HG02885 (cell line): ENCODE measurements around the gene ZSCAN10.
A peak's percentile ranks its signal among the peaks of the same experiment; 100 is the strongest.
"Not testable (repeated sequence)": the region's sequence is repeated elsewhere in the genome, so short reads cannot be mapped to it uniquely, and the experiment has no call there.

Source experiments
- ATAC-seq: cut with Tn5 transposase; IDR thresholded peaks from one replicate; pipeline ENCODE4 v1.9.1; 2021; ENCODE audit warnings: mild to moderate bottlenecking; ENCODE audit not compliant: unreplicated experiment, poor library complexity

Gene ZSCAN10

GRCh38 chr16:3065069-3065741 lies 33.9 kb downstream of the ZSCAN10 start, which contains the start of gene IL32:
TSS of gene IL32 (plus strand) at chr16:3065640. CDS start at chr16:3065812, 172 bp downstream.
- no peak for ATAC-seq

- ATAC-seq = no peak
Measured at GRCh38 chr16:3063625-3064386, 35.3 kb downstream of the ZSCAN10 start.

GRCh38 chr16:3062553-3062952 lies 36.5 kb downstream of the ZSCAN10 start:
- ATAC-seq = no peak

- no peak for ATAC-seq
Measured at GRCh38 chr16:3060339-3061127, 38.6 kb downstream of the ZSCAN10 start.

GRCh38 chr16:3059723-3060242 lies 39.3 kb downstream of the ZSCAN10 start:
- no peak for ATAC-seq

GRCh38 chr16:3059041-3059722 lies 39.9 kb downstream of the ZSCAN10 start:
- peak; percentile 88 for ATAC-seq

GRCh38 chr16:3058139-3059030 lies 40.7 kb downstream of the ZSCAN10 start:
- ATAC-seq = peak; percentile 26

GRCh38 chr16:3057181-3058138 lies 41.6 kb downstream of the ZSCAN10 start:
- ATAC-seq = no peak

- no peak for ATAC-seq
Measured at GRCh38 chr16:3056336-3057180, 42.5 kb downstream of the ZSCAN10 start.

GRCh38 chr16:3055734-3056115 lies 43.4 kb downstream of the ZSCAN10 start:
- ATAC-seq = not testable (repeated sequence)

- no peak for ATAC-seq
Measured at GRCh38 chr16:3054965-3055733, 43.9 kb downstream of the ZSCAN10 start.

GRCh38 chr16:3053330-3053710 lies 45.8 kb downstream of the ZSCAN10 start:
- not testable (repeated sequence) for ATAC-seq

- not testable (repeated sequence) for ATAC-seq
Measured at GRCh38 chr16:3052571-3053329, 46.3 kb downstream of the ZSCAN10 start.

- no peak for ATAC-seq
Measured at GRCh38 chr16:3051494-3051893, 47.6 kb downstream of the ZSCAN10 start.

- ATAC-seq = no peak
Measured at GRCh38 chr16:3051009-3051408, 48.1 kb downstream of the ZSCAN10 start.

- no peak for ATAC-seq
Measured at GRCh38 chr16:3050487-3050886, 48.6 kb downstream of the ZSCAN10 start.
